Measurements from ENCODE around the gene SLC12A3. TPM values are rescaled to one million over a fixed set of nuclear protein-coding genes. Genes with fewer than 3 reads are reported as not detected.

Gene SLC12A3
- total and polyA plus RNA-seq, 2 of the 8 experiments (the other 6 are each of a cell fraction or from before 2014, with no cell fraction given): not detected

DNA sequence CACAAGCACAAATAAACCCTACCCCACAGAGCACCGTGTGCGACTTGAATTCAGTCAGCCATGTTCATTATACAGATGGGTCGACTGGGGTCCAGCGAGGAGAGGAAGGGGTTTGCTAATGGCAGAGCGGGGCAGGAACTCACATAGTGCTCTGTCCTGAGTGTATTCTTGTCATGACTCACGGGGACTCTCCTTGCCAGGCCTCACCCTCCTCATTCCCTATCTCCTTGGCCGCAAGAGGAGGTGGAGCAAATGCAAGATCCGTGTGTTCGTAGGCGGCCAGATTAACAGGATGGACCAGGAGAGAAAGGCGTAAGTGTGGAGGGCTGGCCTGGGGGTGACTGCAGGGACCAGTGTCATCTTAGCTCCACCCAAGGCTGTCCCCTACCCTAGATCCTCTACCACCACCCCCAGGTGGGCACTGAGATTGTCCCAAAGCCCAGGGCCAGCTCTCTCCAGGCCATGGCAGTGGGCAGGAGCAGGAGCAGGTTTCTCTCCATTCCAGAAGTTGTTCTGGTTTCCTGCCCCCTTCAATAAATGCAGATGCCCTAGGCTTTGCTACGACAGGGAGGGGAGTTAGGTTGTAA lies 29.4 kb downstream of the SLC12A3 start (continued):
- TF ChIP-seq, protein P1, sequence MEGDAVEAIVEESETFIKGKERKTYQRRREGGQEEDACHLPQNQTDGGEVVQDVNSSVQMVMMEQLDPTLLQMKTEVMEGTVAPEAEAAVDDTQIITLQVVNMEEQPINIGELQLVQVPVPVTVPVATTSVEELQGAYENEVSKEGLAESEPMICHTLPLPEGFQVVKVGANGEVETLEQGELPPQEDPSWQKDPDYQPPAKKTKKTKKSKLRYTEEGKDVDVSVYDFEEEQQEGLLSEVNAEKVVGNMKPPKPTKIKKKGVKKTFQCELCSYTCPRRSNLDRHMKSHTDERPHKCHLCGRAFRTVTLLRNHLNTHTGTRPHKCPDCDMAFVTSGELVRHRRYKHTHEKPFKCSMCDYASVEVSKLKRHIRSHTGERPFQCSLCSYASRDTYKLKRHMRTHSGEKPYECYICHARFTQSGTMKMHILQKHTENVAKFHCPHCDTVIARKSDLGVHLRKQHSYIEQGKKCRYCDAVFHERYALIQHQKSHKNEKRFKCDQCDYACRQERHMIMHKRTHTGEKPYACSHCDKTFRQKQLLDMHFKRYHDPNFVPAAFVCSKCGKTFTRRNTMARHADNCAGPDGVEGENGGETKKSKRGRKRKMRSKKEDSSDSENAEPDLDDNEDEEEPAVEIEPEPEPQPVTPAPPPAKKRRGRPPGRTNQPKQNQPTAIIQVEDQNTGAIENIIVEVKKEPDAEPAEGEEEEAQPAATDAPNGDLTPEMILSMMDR (IDR thresholded peaks at IDR 0.05; ENCODE audit: control extremely low read depth in 1 of 3, insufficient read depth in 1 of 3, low read depth in 1 of 3, low read length in 3 of 3): no peak

Data from H1 (cell line).